ENCODE data around the gene FAT1. TPM values are rescaled to one million over a fixed set of nuclear protein-coding genes. Genes with fewer than 3 reads are reported as not detected.
A peak's percentile ranks its signal among the peaks of the same experiment; 100 is the strongest.

FAT1 gene
- total RNA-seq, 2 experiments from 2014 or later, result under 0.01 to 0.08 TPM

GRCh38 chr4:186587416-186588018 lies 136.1 kb downstream of the FAT1 start:
- ChIA-PET CTCF (ENCODE audit: unreplicated experiment) (no interaction called here), POLR2A (no interaction called here)
- TF ChIP-seq CTCF (conservative IDR thresholded peaks at IDR 0.05; ENCODE audit: low read length), result peak; percentile 92
- no peak for TF ChIP-seq EZH2phosphoT487 (IDR thresholded peaks at IDR 0.05; ENCODE audit: borderline replicate concordance, low read depth, low read length)
- Histone ChIP-seq H3K9me3 (ENCODE audit: low read length) (no peaks in the 10 kb centered on the region), H3K4me3 (ENCODE audit: low read depth, low read length, poor library complexity, severe bottlenecking) (no peak overlapping the region), H3K79me2 (ENCODE audit: insufficient read depth, low read depth, low read length) (no peaks in the 10 kb centered on the region), H4K20me1 (ENCODE audit: insufficient read depth, low read length) (no peaks in the 10 kb centered on the region), H2AFZ (ENCODE audit: low read length) (no peak overlapping the region), H3K4me2 (ENCODE audit: low read length) (no peak overlapping the region), H3K4me1 (ENCODE audit: insufficient read depth, low read length, poor library complexity, severe bottlenecking) (no peaks in the 10 kb centered on the region), H3K27ac (ENCODE audit: low read depth, low read length, poor library complexity, severe bottlenecking) (no peak overlapping the region), H3K9me2 (ENCODE audit: insufficient read depth, low read length) (no peaks in the 10 kb centered on the region), H3K36me3 (ENCODE audit: insufficient read depth, low read length) (no peaks in the 10 kb centered on the region)
- DNase-seq (ENCODE audit: low spot score), result peak; percentile 46
- no TSS peak for BruUV-seq (replicated peaks)
- intact Hi-C loops (cut with micrococcal nuclease; ENCODE audit: unreplicated experiment), result loop anchor here (2.0 kb wide), 1 partner anchor 291 kb away; no protein-coding TSS in a partner anchor

GRCh38 chr4:186586205-186586604 lies 137.5 kb downstream of the FAT1 start:
- TF ChIP-seq EZH2phosphoT487 (IDR thresholded peaks at IDR 0.05; ENCODE audit: borderline replicate concordance, low read depth, low read length) (no peak), CTCF (conservative IDR thresholded peaks at IDR 0.05; ENCODE audit: low read length) (no peak)
- H3K4me1 ChIP-seq (ENCODE audit: insufficient read depth, low read length, poor library complexity, severe bottlenecking), result no peaks in the 10 kb centered on the region
- no peak for DNase-seq (ENCODE audit: low spot score)
- H3K9me2 ChIP-seq (ENCODE audit: insufficient read depth, low read length), result no peaks in the 10 kb centered on the region
- intact Hi-C loops (cut with micrococcal nuclease; ENCODE audit: unreplicated experiment), result loop anchor here (2.0 kb wide), 1 partner anchor 289 kb away; no protein-coding TSS in a partner anchor
- H3K79me2 ChIP-seq (ENCODE audit: insufficient read depth, low read depth, low read length), result no peaks in the 10 kb centered on the region
- no peak overlapping the region for H3K4me3 ChIP-seq (ENCODE audit: low read depth, low read length, poor library complexity, severe bottlenecking)
- H3K4me2 ChIP-seq (ENCODE audit: low read length), result no peak overlapping the region
- no peaks in the 10 kb centered on the region for H4K20me1 ChIP-seq (ENCODE audit: insufficient read depth, low read length)
- H3K9me3 ChIP-seq (ENCODE audit: low read length), result no peaks in the 10 kb centered on the region
- CTCF ChIA-PET (ENCODE audit: unreplicated experiment), result no interaction called here
- no TSS peak for BruUV-seq (replicated peaks)
- POLR2A ChIA-PET, result no interaction called here
- no peak overlapping the region for H3K27ac ChIP-seq (ENCODE audit: low read depth, low read length, poor library complexity, severe bottlenecking)
- H3K36me3 ChIP-seq (ENCODE audit: insufficient read depth, low read length), result no peaks in the 10 kb centered on the region
- no peak overlapping the region for H2AFZ ChIP-seq (ENCODE audit: low read length)

DNA sequence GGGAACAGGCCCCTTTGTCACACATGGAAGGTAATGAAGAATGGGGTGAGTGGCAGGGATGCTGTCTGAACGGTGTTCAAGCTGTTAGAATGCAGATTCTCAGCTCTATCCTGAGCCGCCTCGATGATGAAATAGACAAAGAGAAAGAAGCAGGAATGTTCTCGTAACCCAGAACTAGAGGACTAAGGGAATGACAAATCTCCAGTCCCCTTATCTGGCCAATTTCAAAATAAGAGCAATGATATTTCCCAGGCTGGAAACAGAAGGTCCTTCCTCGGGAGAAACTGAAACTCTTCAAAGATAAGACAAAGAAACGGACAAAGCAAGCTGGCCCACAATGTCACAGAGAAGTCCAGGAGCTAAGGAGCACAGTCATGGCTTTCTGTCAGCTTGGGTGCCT lies 138.7 kb downstream of the FAT1 start:
- no peak overlapping the region for H3K4me2 ChIP-seq (ENCODE audit: low read length)
- POLR2A ChIA-PET, result interaction anchor here (1.2 kb wide), 1 partner anchor 11 kb away, joined by 3 read pairs; no protein-coding TSS in a partner anchor
- TF ChIP-seq CTCF (conservative IDR thresholded peaks at IDR 0.05; ENCODE audit: low read length) (no peak), EZH2phosphoT487 (IDR thresholded peaks at IDR 0.05; ENCODE audit: borderline replicate concordance, low read depth, low read length) (no peak)
- H3K36me3 ChIP-seq (ENCODE audit: insufficient read depth, low read length), result no peaks in the 10 kb centered on the region
- DNase-seq (ENCODE audit: low spot score), result no peak
- H3K9me3 ChIP-seq (ENCODE audit: low read length), result no peaks in the 10 kb centered on the region
- BruUV-seq (replicated peaks), result no TSS peak
- H3K4me3 ChIP-seq (ENCODE audit: low read depth, low read length, poor library complexity, severe bottlenecking), result no peak overlapping the region
- no peak overlapping the region for H2AFZ ChIP-seq (ENCODE audit: low read length)
- H4K20me1 ChIP-seq (ENCODE audit: insufficient read depth, low read length), result no peaks in the 10 kb centered on the region
- no peaks in the 10 kb centered on the region for H3K79me2 ChIP-seq (ENCODE audit: insufficient read depth, low read depth, low read length)
- CTCF ChIA-PET (ENCODE audit: unreplicated experiment), result no interaction called here
- H3K27ac ChIP-seq (ENCODE audit: low read depth, low read length, poor library complexity, severe bottlenecking), result no peak overlapping the region
- H3K9me2 ChIP-seq (ENCODE audit: insufficient read depth, low read length), result no peaks in the 10 kb centered on the region
- intact Hi-C loops (cut with micrococcal nuclease; ENCODE audit: unreplicated experiment), result no loop called here
- no peaks in the 10 kb centered on the region for H3K4me1 ChIP-seq (ENCODE audit: insufficient read depth, low read length, poor library complexity, severe bottlenecking)

Measured in OCI-LY7 (cell line).